OCI-LY7 (cell line): ENCODE data around the gene TFF2. TPM values are rescaled to one million over a fixed set of nuclear protein-coding genes. Genes with fewer than 3 reads are reported as not detected.

Experiments
- BruUV-seq: library from RNA; stranded (reverse); fragments of 400-500 nt; replicated peaks from 2 replicates; lab custom pipeline; 2021; lab: Mats Ljungman, UMichigan
- CTCF ChIA-PET: fragments of 300-600 bp; sonication (Branson Sonifier 250); formaldehyde crosslinking; loops from one replicate; lab custom pipeline; 2022; ENCODE audit warnings: antibody characterized with exemption; ENCODE audit not compliant: unreplicated experiment; lab: Charles Lee
- POLR2A ChIA-PET: fragments of 300-600 bp; sonication (Branson Sonifier 250); formaldehyde crosslinking; loops from one replicate; lab custom pipeline; 2022; ENCODE audit warnings: antibody characterized with exemption; lab: Charles Lee
- DNase-seq: peaks from one replicate; pipeline ENCODE4 v3.0.0-alpha.2; 2015; ENCODE audit warnings: low spot score
- H2AFZ ChIP-seq: fragments of 200-600 bp; sonication (generic), shearing (Covaris generic); 2 replicates; pipeline ENCODE4 v1.6.1; 2014; ENCODE audit warnings: mild to moderate bottlenecking, antibody characterized with exemption, low read length, moderate library complexity
- H3K27ac ChIP-seq: fragments of 200-600 bp; sonication (generic); 2 replicates; pipeline ENCODE4 v1.5.1; 2014; ENCODE audit warnings: mixed run types, low read depth, mild to moderate bottlenecking, moderate library complexity, low read length, inconsistent platforms; ENCODE audit not compliant: poor library complexity, severe bottlenecking
- H3K36me3 ChIP-seq: fragments of 200-600 bp; sonication (generic); 2 replicates; pipeline ENCODE4 v1.6.1; 2014; ENCODE audit warnings: mild to moderate bottlenecking, antibody characterized with exemption, low read length, moderate library complexity, mixed read lengths; ENCODE audit not compliant: insufficient read depth
- H3K4me1 ChIP-seq: fragments of 200-600 bp; sonication (generic); 2 replicates; pipeline ENCODE4 v1.5.1; 2014; ENCODE audit warnings: mild to moderate bottlenecking, low read length; ENCODE audit not compliant: insufficient read depth, poor library complexity, severe bottlenecking
- H3K4me2 ChIP-seq: fragments of 200-600 bp; sonication (generic); 2 replicates; pipeline ENCODE4 v1.6.1; 2014; ENCODE audit warnings: mild to moderate bottlenecking, low read length
- H3K4me3 ChIP-seq: fragments of 200-600 bp; sonication (generic); 2 replicates; pipeline ENCODE4 v1.5.1; 2014; ENCODE audit warnings: mild to moderate bottlenecking, low read depth, low read length; ENCODE audit not compliant: poor library complexity, severe bottlenecking
- H3K79me2 ChIP-seq: fragments of 200-600 bp; sonication (generic); 2 replicates; pipeline ENCODE4 v1.6.1; 2016; ENCODE audit warnings: low read depth, mild to moderate bottlenecking, low read length, moderate library complexity, mixed read lengths; ENCODE audit not compliant: insufficient read depth
- H3K9me2 ChIP-seq: fragments of 200-600 bp; sonication (generic); 2 replicates; pipeline ENCODE4 v1.6.1; 2016; ENCODE audit warnings: mild to moderate bottlenecking, low read length, mixed read lengths; ENCODE audit not compliant: insufficient read depth
- H3K9me3 ChIP-seq: fragments of 200-600 bp; sonication (generic); 2 replicates; pipeline ENCODE4 v1.6.1; 2014; ENCODE audit warnings: mild to moderate bottlenecking, mixed run types, low read length, mixed read lengths
- H4K20me1 ChIP-seq: fragments of 200-600 bp; sonication (generic); 2 replicates; pipeline ENCODE4 v1.6.1; 2014; ENCODE audit warnings: mild to moderate bottlenecking, antibody characterized with exemption, low read length, moderate library complexity, mixed read lengths; ENCODE audit not compliant: insufficient read depth
- EZH2phosphoT487 ChIP-seq: fragments of 200-600 bp; sonication (generic); IDR thresholded peaks from 2 replicates; pipeline ENCODE4 v1.6.1; 2018; ENCODE audit warnings: low read depth, borderline replicate concordance, mild to moderate bottlenecking, mixed run types, antibody characterized with exemption, low read length, moderate library complexity, mixed read lengths
- intact Hi-C: fragments of 100-400 bp; cut with micrococcal nuclease; formaldehyde crosslinking; loops from one replicate; pipeline ENCODE4 v1.10.0; 2022; ENCODE audit not compliant: unreplicated experiment
- total RNA-seq, 2 experiments: library from RNA; depleted of rRNA in 1 of 2; stranded (reverse); fragments of >200 nt in 1 of 2; shearing (Covaris generic) in 1 of 2; gene quantifications; 2 replicates each; pipeline ENCODE4 v1.2.3, GENCODE V29; 2014 to 2022
- TF ChIP-seq, protein P1 (sequence below): fragments of 200-600 bp; sonication (generic); conservative IDR thresholded peaks from 2 replicates; pipeline ENCODE4 v1.5.1; 2014; ENCODE audit warnings: mild to moderate bottlenecking, antibody characterized with exemption, low read length, moderate library complexity, mixed read lengths

Gene TFF2
- total RNA-seq, 2 experiments from 2014 or later = not detected

DNA sequence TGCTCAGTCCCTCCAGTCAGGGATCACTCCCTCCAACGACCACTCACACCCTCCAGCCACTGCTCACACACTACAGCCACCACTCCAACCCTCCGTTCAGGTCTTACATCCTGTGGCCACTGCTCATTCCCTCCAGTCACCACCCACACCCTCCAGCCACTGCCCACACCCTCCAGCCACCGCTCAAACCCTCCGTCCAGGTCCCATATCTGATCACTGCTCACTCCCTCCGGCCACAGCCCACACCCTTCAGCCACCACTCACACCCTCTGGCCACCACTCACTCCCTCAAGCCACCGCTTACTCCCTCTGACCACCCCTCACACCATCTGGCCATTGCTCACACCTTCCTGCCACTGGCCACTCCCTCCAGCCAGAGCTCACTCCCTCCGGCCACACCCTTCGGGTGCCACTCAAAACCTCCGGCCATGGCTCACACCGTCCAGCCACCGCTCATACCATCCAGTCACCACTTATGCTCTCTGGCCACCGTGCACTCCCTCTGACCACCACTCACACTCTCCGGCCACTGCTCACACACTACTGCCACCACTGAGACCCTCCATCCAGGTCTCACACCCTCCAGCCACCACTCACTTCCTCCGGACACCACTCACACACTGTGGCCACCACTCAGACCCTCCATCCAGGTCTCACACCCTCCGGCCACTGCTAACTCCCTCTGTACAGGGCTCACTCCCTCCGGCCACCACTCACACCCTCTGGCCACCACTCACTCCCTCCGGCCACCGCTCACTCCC lies 20.3 kb upstream of the TFF2 start:
- no peak for TF ChIP-seq EZH2phosphoT487
- TF ChIP-seq, protein P1, sequence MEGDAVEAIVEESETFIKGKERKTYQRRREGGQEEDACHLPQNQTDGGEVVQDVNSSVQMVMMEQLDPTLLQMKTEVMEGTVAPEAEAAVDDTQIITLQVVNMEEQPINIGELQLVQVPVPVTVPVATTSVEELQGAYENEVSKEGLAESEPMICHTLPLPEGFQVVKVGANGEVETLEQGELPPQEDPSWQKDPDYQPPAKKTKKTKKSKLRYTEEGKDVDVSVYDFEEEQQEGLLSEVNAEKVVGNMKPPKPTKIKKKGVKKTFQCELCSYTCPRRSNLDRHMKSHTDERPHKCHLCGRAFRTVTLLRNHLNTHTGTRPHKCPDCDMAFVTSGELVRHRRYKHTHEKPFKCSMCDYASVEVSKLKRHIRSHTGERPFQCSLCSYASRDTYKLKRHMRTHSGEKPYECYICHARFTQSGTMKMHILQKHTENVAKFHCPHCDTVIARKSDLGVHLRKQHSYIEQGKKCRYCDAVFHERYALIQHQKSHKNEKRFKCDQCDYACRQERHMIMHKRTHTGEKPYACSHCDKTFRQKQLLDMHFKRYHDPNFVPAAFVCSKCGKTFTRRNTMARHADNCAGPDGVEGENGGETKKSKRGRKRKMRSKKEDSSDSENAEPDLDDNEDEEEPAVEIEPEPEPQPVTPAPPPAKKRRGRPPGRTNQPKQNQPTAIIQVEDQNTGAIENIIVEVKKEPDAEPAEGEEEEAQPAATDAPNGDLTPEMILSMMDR = no peak
- CTCF ChIA-PET = no interaction called here
- intact Hi-C loops = no loop called here

DNA sequence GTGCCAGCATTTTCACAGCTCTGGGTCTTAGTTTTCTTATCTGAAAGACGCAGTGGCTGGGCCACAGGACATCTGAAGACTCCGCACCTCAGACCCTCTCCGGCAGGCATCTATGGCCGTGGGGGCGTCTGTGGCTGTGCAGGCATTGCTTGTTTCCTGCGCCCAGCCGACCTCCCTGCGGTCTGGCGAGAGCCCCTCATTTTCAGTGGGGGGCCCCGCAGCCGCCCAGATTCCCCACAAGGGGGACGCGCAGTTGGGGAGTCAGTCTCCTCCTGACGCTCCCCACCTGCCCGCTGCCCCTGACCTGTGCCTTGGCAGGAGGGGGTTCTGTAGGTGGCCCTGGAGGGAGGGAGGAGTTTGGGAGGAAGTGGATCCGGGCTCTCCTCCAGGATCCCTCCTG lies 19.0 kb upstream of the TFF2 start:
- no peak overlapping the region for H3K27ac ChIP-seq

More for the DNA sequence above, 20.3 kb upstream of the TFF2 start:
- no peaks in the 10 kb centered on the region for H3K36me3 ChIP-seq
- H3K9me3 ChIP-seq = no peaks in the 10 kb centered on the region
- BruUV-seq = no TSS peak
- H2AFZ ChIP-seq = no peak overlapping the region
- H3K9me2 ChIP-seq = no peaks in the 10 kb centered on the region
- H3K27ac ChIP-seq = no peak overlapping the region
- H3K4me2 ChIP-seq = no peak overlapping the region
- H3K4me1 ChIP-seq = peaks cover 6% of the 10 kb centered on the region
- no peaks in the 10 kb centered on the region for H3K79me2 ChIP-seq
- POLR2A ChIA-PET = interaction anchor here (0.6 kb wide), 1 partner anchor 9 kb away, joined by 5 read pairs; no protein-coding TSS in a partner anchor
- H3K4me3 ChIP-seq = no peak overlapping the region
- H4K20me1 ChIP-seq = no peaks in the 10 kb centered on the region
- no peak for DNase-seq

More for the DNA sequence above, 19.0 kb upstream of the TFF2 start:
- Histone ChIP-seq H3K4me1 (peaks cover 11% of the 10 kb centered on the region), H3K79me2 (no peaks in the 10 kb centered on the region), H3K4me3 (no peak overlapping the region), H3K9me3 (no peaks in the 10 kb centered on the region), H2AFZ (no peak overlapping the region), H3K36me3 (no peaks in the 10 kb centered on the region), H3K4me2 (no peak overlapping the region), H4K20me1 (no peaks in the 10 kb centered on the region), H3K9me2 (no peaks in the 10 kb centered on the region)
- ChIA-PET POLR2A (no interaction called here), CTCF (no interaction called here)
- no TSS peak for BruUV-seq
- DNase-seq = no peak
- TF ChIP-seq, protein P1 = no peak
- TF ChIP-seq EZH2phosphoT487 = no peak
- intact Hi-C loops = loop anchor here (10.0 kb wide), 1 partner anchor 85 kb away; no protein-coding TSS in a partner anchor
